ENCODE measurements around the gene ARSB.

DNA sequence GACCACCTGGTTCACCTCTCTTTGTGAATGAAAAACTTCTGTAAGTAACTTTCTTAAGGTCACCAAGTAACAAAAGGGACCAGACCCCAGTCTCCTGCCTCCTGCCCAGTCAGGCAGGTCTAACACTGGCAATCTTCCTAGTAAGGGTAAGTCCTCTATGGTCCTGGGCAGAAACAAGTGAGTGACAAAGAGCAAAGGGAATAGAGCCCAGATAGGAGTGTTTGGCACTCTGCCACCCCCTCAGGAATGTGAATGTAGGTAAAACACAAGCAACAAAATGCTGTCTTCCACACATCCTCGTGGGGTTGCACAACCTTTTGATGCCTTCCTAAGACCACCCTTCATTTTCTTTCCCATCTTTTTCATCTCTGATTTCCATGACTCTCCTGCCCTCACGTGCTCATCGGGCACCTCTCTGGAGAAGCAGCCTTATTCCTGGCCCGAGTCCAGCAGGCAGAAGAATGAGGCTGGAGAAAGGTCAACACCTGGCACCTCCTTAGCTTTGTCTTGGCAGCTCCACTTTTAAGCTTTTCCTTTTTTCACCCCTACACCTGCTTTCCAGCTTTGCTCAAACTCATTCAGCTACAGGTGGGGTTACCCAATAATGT lies 246.3 kb downstream of the ARSB start:
- TF ChIP-seq, protein P1, sequence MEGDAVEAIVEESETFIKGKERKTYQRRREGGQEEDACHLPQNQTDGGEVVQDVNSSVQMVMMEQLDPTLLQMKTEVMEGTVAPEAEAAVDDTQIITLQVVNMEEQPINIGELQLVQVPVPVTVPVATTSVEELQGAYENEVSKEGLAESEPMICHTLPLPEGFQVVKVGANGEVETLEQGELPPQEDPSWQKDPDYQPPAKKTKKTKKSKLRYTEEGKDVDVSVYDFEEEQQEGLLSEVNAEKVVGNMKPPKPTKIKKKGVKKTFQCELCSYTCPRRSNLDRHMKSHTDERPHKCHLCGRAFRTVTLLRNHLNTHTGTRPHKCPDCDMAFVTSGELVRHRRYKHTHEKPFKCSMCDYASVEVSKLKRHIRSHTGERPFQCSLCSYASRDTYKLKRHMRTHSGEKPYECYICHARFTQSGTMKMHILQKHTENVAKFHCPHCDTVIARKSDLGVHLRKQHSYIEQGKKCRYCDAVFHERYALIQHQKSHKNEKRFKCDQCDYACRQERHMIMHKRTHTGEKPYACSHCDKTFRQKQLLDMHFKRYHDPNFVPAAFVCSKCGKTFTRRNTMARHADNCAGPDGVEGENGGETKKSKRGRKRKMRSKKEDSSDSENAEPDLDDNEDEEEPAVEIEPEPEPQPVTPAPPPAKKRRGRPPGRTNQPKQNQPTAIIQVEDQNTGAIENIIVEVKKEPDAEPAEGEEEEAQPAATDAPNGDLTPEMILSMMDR (IDR thresholded peaks at IDR 0.05): no peak
- no peak for TF ChIP-seq POLR2A (IDR thresholded peaks at IDR 0.05)
